Thoracic aorta (tissue), 2 donors: ENCODE results near the gene NFRKB. TPM values are rescaled to one million over a fixed set of nuclear protein-coding genes. Genes with fewer than 3 reads are reported as not detected.

Experiments used
- ATAC-seq: fragments of 150-250 bp; one replicate; pipeline ENCODE4 v1.8.0; 2017; ENCODE audit warnings: low read depth; ENCODE audit not compliant: insufficient number of reproducible peaks, low FRiP score
- DNase-seq: peaks from one replicate; pipeline ENCODE4 v3.0.0-alpha.2; 2020; ENCODE audit warnings: low spot score
- H3K27ac ChIP-seq, 2 donors: fragments of 200-600 bp; sonication (generic); 1 replicate in 1 of 2; 2 replicates in 1 of 2; pipeline ENCODE4 v1.5.1; 2016; ENCODE audit warnings: mild to moderate bottlenecking in 2 of 2, moderate library complexity in 2 of 2
- H3K27me3 ChIP-seq: fragments of 200-600 bp; sonication (generic); replicated peaks from 2 replicates; pipeline ENCODE4 v1.6.0; 2016; ENCODE audit warnings: mild to moderate bottlenecking; ENCODE audit not compliant: insufficient read depth
- H3K36me3 ChIP-seq: fragments of 200-600 bp; sonication (generic); one replicate; pipeline ENCODE4 v1.5.1; 2016
- H3K4me1 ChIP-seq, 2 donors: fragments of 200-600 bp; sonication (generic); 1 replicate in 1 of 2; 2 replicates in 1 of 2; pipeline versions ENCODE4 v1.5.1 to v1.6.0; 2016; ENCODE audit warnings: low read depth in 2 of 2, mild to moderate bottlenecking in 1 of 2; ENCODE audit not compliant: control insufficient read depth in 1 of 2
- H3K4me3 ChIP-seq: fragments of 200-600 bp; sonication (generic); 2 replicates; pipeline ENCODE4 v1.5.1; 2016; ENCODE audit warnings: mild to moderate bottlenecking
- H3K9me3 ChIP-seq: fragments of 200-600 bp; sonication (generic); 2 replicates; pipeline ENCODE4 v1.5.1; 2016
- CTCF ChIP-seq: fragments of 200-600 bp; sonication (generic); IDR thresholded peaks from one replicate; pipeline ENCODE4 v1.5.1; 2019; ENCODE audit warnings: antibody characterized with exemption
- total RNA-seq, 2 donors: library from RNA; depleted of rRNA; stranded (reverse); fragments of >200 nt; gene quantifications; one replicate each; pipeline versions ENCODE4 v1.1.0 to v1.2.3, GENCODE V29; 2016

NFRKB gene
- total RNA-seq, 2 donors from 2014 or later, result 34.5 to 35.3 TPM

DNA sequence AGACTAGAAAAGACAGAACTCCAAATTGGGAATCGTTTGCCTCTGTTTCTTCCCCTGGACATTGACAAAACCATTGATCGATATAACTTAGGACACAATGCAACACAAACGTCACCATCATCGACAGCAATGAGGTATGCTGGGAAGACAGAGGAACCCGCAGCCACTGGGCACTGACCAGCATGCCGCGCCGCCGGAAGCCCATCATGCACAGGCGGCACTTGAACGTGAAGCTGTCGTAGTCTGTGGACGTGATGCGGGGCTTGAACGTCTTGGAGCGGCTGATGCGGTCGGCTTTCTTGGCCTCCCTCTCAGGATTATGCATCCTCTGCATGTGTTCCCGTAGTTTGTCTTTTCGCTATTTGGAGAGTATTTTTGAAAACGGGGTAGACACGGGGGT lies 23.0 kb upstream of the NFRKB start:
- peaks cover 24% of the 10 kb centered on the region for H3K36me3 ChIP-seq
- H3K4me3 ChIP-seq, result no peak overlapping the region
- H3K27me3 ChIP-seq, result no peaks in the 10 kb centered on the region
- H3K27ac ChIP-seq, result no peak overlapping the region
- ATAC-seq (no peak), DNase-seq (no peak)
- H3K4me1 ChIP-seq, result no peaks in the 10 kb centered on the region
- H3K9me3 ChIP-seq, result no peaks in the 10 kb centered on the region
- no peak for TF ChIP-seq CTCF

GRCh38 chr11:129917231-129917630 lies 21.9 kb upstream of the NFRKB start:
- no peak for TF ChIP-seq CTCF
- DNase-seq (no peak), ATAC-seq (no peak)
- H3K4me3 ChIP-seq, result no peak overlapping the region
- H3K27ac ChIP-seq, result no peak overlapping the region
- no peaks in the 10 kb centered on the region for H3K27me3 ChIP-seq
- H3K9me3 ChIP-seq, result no peaks in the 10 kb centered on the region
- no peaks in the 10 kb centered on the region for H3K4me1 ChIP-seq
- H3K36me3 ChIP-seq, result peaks cover 24% of the 10 kb centered on the region

DNA sequence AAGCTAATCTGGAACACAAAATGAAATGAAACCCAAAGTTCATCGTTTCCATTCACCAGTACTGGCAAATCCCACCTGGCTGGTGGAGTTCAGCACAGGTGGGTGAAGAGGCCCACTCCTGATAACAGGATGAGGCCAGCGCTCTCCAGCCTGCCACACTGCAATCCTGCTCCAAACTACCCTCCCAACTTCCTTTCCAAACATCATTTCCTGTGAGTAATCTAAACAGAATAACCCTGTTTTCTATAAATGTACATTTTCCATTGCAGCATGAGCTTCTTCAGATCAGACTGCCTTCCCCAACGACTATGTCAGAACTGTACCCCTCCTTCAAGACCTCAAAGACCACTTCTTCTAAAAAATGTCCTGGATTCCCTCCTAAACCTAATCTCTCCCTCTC lies 15.9 kb upstream of the NFRKB start:
- H3K9me3 ChIP-seq, result no peaks in the 10 kb centered on the region
- H3K4me1 ChIP-seq, result no peaks in the 10 kb centered on the region
- ATAC-seq (no peak), DNase-seq (no peak)
- no peaks in the 10 kb centered on the region for H3K27me3 ChIP-seq
- no peak overlapping the region for H3K27ac ChIP-seq
- H3K4me3 ChIP-seq, result no peak overlapping the region
- TF ChIP-seq CTCF, result no peak
- H3K36me3 ChIP-seq, result peaks cover 24% of the 10 kb centered on the region

DNA sequence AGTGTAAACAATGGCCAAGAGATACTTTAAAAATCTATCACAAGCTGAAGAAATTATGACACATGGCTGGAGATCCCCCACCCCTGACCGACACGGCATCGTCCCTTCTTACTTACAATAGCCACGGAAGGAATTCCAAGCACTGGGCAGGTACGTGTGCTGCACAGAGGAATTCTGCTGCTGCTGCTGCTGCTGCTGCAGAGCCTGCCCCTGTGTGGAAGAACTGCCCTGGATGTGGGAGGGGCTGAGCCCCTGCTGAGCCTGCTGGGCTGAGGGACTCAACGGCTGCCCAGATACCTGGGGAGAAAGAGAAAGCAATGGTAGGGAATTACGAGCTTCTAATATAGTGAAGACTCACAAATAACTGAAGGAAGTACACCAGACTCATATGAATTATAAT lies 15.0 kb upstream of the NFRKB start:
- H3K36me3 ChIP-seq, result peaks cover 21% of the 10 kb centered on the region
- no peak overlapping the region for H3K27ac ChIP-seq
- H3K4me1 ChIP-seq, result no peaks in the 10 kb centered on the region
- no peak for ATAC-seq
- no peak overlapping the region for H3K4me3 ChIP-seq
- TF ChIP-seq CTCF, result no peak
- H3K27me3 ChIP-seq, result no peaks in the 10 kb centered on the region
- no peak for DNase-seq
- no peaks in the 10 kb centered on the region for H3K9me3 ChIP-seq

DNA sequence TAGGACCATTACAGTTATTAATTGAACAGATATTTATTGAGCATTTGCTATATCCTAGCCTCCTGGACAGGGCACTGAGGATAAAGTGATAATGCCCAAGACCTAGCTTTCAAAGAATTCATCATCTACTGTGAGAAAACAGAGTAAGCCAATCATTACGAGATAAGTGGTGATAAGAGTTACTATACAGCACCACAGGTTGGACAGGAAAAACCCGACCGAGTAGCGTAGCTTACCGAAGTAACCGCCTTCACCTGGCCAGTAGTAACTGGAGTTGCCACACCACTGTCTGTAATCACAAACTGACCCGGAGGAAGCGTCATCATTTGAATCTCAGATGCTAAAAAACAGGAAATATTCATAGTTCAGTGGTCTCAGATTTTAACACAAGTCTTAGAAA lies 10.0 kb upstream of the NFRKB start:
- Histone ChIP-seq H3K27me3 (no peaks in the 10 kb centered on the region), H3K27ac (no peak overlapping the region), H3K9me3 (no peaks in the 10 kb centered on the region), H3K4me1 (no peaks in the 10 kb centered on the region), H3K36me3 (peaks cover 10% of the 10 kb centered on the region), H3K4me3 (no peak overlapping the region)
- TF ChIP-seq CTCF, result no peak
- DNase-seq (no peak), ATAC-seq (no peak)
